ENCODE measurements around the gene PABPN1.
"Not testable (repeated sequence)": the region's sequence is repeated elsewhere in the genome, so short reads cannot be mapped to it uniquely, and the experiment has no call there.

Gene PABPN1

GRCh38 chr14:23301288-23301968 is 19.8 kb upstream of the PABPN1 start:
- peak; percentile 97 to 98 for DNase-seq

- peak in 1 of 2 experiments; percentile 69 for DNase-seq
Measured at GRCh38 chr14:23301969-23302289, 19.3 kb upstream of the PABPN1 start.

GRCh38 chr14:23302290-23303225 is 18.7 kb upstream of the PABPN1 start, which contains the start of gene PPP1R3E:
TSS of gene PPP1R3E (minus strand) at chr14:23302859. CDS start at chr14:23302576, 283 bp downstream.
- DNase-seq: peak; percentile 82 to 87

GRCh38 chr14:23306412-23307145 is 14.7 kb upstream of the PABPN1 start, which contains the start of gene BCL2L2:
TSS of gene BCL2L2 (plus strand) at chr14:23306833. CDS start at chr14:23307768, 935 bp downstream.
- DNase-seq: peak; percentile 93 to 97

GRCh38 chr14:23307146-23307530 is 14.1 kb upstream of the PABPN1 start:
- DNase-seq: no peak

- no peak for DNase-seq
Measured at GRCh38 chr14:23307687-23308644, 13.3 kb upstream of the PABPN1 start.

GRCh38 chr14:23308721-23309445 is 12.4 kb upstream of the PABPN1 start:
- no peak for DNase-seq

GRCh38 chr14:23310546-23310945 is 10.7 kb upstream of the PABPN1 start:
- no peak for DNase-seq

GRCh38 chr14:23316300-23316699 is 5.0 kb upstream of the PABPN1 start:
- DNase-seq: no peak

GRCh38 chr14:23319746-23320583 is 1.3 kb upstream of the PABPN1 start:
- DNase-seq: peak in 1 of 2 experiments; percentile 33

- DNase-seq: peak in 1 of 2 experiments; percentile 39
Measured at GRCh38 chr14:23321572-23322547, 603 bp downstream of the PABPN1 start.

GRCh38 chr14:23322568-23323517 is 1.6 kb downstream of the PABPN1 start:
- DNase-seq: no peak

GRCh38 chr14:23323838-23324454 is 2.7 kb downstream of the PABPN1 start:
- DNase-seq: no peak

GRCh38 chr14:23324455-23324846 is 3.2 kb downstream of the PABPN1 start:
- DNase-seq: no peak

- no peak for DNase-seq
Measured at GRCh38 chr14:23324993-23325392, 3.7 kb downstream of the PABPN1 start.

GRCh38 chr14:23325746-23326145 is 4.5 kb downstream of the PABPN1 start:
- not testable (repeated sequence) for DNase-seq
